Tibial nerve (tissue), 4 donors: Measurements from ENCODE around the gene UGT1A5.

Experiments used
- EP300 ChIP-seq, 2 donors: sonication (generic); formaldehyde crosslinking; IDR thresholded peaks; one replicate each; pipeline ENCODE4 v1.6.1; 2017; ENCODE audit warnings: antibody characterized with exemption in 2 of 2, mild to moderate bottlenecking in 1 of 2
- TF ChIP-seq, protein P1 (sequence below), 5 experiments: fragments of 200-600 bp in 3 of 5; fragments of 450-650 bp in 2 of 5; sonication (generic) in 3 of 5; IDR thresholded peaks; one replicate each; pipeline ENCODE4 v1.5.1; 2016 to 2019; ENCODE audit warnings: antibody characterized with exemption in 5 of 5, mild to moderate bottlenecking in 3 of 5, moderate library complexity in 2 of 5

GRCh38 chr2:233689031-233689430, 23.7 kb upstream of the UGT1A5 start:
- TF ChIP-seq, protein P1, sequence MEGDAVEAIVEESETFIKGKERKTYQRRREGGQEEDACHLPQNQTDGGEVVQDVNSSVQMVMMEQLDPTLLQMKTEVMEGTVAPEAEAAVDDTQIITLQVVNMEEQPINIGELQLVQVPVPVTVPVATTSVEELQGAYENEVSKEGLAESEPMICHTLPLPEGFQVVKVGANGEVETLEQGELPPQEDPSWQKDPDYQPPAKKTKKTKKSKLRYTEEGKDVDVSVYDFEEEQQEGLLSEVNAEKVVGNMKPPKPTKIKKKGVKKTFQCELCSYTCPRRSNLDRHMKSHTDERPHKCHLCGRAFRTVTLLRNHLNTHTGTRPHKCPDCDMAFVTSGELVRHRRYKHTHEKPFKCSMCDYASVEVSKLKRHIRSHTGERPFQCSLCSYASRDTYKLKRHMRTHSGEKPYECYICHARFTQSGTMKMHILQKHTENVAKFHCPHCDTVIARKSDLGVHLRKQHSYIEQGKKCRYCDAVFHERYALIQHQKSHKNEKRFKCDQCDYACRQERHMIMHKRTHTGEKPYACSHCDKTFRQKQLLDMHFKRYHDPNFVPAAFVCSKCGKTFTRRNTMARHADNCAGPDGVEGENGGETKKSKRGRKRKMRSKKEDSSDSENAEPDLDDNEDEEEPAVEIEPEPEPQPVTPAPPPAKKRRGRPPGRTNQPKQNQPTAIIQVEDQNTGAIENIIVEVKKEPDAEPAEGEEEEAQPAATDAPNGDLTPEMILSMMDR (IDR thresholded peaks at IDR 0.05), result no peak
- no peak for TF ChIP-seq EP300 (IDR thresholded peaks at IDR 0.05)
